GM19193 (cell line): ENCODE data around the gene HRH3.

Source experiments
- POLR2A ChIP-seq: IDR thresholded peaks from 4 replicates; pipeline ENCODE4 v1.6.1; 2011; ENCODE audit not compliant: insufficient read depth, insufficient read length; ENCODE audit errors: extremely low read depth

Gene HRH3

DNA sequence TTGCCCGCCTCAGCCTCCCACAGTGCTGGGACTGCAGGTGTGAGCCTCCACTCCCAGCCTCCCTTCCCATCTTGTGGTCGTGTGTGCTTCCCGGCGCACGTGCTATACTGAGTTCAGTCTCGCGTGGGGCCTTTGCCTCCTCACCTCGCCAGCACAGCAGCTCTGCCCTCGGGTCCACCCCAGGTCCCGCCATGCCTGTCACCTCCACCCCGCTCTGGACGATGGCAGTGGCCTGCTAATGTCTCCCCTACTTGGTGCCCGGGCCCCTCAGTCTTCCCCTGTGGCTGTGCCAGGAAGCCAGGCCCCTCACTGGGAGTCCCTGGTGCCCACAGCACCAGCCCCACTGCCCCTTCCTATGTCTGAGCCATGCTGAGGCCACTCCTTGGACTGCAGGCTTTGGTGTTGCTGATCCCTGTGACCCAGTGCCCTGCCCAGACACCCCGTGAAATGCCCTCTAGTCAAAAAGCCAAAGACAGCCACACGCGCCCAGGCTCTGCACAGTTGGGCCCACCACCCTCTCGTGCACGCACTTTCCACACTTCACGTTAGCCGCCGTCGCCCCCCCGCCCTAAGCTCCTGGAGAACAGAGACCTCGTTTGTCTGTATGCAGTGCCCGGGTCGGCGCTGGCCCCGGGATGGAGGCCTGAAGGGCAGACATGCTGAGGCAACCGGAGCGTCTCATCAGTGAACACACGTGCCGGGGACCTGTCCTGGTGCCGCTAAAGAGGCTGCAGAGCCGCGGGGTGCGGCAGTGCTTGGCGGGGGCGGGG is 14.3 kb downstream of the HRH3 start:
- no peak for TF ChIP-seq POLR2A

DNA sequence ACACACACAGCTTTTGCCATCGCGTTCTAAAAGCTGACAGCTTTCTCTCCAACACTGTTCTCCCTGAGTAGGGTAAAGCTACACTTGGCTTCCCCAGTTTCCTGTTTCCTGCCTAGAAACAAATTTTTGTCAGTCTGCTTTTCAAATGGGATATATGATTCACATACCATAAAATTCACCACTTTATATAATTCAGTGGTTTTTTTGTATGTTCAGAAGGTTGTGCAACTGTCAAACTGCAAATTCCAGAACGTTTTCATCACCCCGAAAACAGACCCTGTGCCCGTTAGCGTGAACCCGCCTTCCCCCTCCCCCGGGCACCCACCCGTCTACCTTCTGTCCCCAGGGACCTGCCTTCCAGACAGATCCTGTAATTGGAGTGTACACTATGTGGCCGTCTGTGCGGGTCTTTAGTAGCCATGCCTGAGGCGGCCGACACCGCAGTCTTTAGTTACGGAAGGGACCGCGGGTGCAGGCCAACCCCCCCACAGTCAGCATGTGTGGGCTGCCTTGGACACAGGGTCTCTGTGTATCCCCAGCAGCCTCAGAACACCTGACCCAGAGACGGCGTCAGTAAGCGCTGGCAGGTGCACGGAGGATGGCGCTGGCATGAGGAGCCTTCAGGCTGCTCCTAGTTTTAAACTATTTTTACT is 16.6 kb downstream of the HRH3 start:
- no peak for TF ChIP-seq POLR2A

DNA sequence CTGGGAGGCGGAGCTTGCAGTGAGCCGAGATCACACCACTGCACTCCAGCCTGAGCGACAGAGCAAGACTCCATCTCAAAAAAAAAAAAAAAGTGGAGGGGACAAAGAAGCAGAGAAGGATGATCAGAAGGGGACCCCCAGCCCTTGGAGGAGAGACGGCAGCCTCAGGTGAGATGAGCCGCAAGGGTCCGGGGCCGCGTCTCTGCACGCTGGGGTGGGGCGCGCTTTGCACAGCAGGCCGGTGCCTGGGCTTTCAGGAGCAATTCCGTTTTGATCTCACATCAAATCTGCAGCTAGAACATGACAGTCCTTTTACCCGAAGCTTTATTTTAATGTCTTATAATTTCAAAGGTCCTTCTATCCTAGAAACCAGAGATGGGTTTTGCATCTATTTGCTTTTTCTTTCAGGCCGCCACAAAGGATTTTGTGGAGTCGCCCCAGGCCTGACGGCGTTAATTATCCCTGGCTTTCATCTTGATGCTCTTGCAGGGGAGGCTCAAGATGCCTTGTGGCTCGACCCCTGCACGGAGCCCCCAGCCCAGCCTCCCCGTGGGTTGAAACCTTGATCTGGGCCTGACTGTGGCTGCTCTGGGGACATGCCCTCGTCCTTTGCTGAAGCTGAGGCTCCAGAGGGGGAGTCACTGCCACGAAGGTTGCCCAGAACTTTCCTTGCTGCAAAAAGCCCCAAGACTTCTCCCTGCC is 17.3 kb downstream of the HRH3 start:
- no peak for TF ChIP-seq POLR2A

DNA sequence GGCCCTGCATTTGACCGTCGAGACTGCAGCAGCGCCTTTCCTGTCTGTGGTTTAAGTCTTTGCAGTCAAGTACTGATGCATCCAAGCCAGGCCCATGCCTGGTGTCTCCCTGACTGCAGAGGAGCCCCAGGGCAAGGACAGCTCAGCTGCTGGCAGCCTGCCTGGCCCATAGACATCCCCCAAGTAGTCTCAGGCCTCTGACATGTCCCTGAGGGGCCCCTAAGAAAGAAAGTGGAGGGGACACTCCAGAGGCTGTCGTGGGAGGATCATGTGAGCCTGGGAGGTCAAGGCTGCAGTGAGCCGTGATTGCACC is 18.0 kb downstream of the HRH3 start:
- no peak for TF ChIP-seq POLR2A

DNA sequence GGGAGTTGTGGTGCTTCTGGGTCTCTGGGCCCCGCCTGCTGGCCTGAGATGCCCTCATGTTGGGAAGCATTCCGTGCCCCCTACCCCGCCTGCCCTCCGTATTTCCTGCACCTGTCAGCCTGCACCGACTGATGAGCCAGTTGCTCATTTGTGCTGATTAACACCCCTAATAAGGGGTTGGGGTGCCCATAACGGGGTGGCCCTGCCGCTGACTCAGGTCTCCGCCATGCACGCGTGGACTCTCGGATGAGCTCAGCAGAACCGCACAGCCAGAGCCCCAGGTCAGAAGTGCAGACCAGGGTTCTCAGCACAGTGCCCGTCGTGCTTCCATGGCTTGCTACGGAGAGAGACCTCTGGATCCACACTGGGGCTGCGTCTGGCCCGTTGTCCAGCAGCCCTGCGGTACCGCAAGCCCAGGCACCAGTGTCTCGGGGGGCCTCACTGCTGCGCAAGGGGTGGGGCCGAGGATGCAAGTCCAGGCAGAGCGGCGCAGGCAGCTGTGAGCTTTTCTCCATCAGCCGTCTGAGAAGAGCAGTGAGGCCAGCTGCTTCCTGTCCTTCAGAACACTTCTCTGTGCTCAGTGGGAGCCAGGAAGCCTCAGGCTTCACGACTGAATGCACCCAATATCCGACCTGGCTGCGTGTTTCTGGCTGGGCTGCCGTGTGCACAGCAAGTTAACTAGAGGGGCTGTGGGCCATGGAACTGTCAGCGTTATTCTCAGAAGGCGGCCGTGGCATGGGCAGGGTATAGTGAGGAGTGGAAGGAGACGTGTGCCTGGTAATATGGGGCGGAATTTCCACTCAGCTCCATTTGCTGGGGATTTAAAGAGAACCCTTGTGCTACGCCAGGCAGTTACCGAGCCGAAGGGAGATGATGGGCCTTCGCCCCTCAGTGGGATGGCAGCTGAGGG is 18.6 kb downstream of the HRH3 start:
- no peak for TF ChIP-seq POLR2A

DNA sequence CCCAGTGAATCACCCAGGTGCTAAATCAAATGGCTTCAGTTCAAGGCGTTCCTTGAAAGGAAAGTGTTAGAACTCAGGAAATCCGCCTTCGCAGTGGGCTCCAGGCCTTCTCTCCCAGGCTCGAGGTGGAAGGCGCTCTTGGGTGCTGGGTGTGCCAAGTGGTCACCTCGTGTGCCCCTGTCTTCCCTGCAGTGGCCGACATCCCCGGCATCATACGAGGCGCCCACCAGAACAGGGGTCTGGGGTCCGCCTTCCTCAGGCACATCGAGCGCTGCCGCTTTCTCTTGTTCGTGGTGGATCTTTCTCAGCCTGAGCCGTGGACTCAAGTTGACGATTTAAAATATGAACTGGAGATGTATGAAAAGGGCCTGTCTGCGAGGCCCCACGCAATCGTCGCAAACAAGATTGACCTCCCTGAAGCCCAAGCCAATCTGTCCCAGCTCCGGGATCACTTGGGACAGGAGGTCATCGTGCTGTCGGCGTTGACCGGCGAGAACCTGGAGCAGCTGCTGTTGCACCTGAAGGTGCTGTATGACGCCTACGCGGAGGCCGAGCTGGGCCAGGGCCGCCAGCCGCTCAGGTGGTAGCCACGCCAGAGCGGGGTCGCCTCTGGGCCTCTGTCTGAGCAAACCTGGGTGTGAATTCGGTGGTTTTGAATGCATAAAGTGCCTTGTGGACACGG is 19.4 kb downstream of the HRH3 start:
- no peak for TF ChIP-seq POLR2A

DNA sequence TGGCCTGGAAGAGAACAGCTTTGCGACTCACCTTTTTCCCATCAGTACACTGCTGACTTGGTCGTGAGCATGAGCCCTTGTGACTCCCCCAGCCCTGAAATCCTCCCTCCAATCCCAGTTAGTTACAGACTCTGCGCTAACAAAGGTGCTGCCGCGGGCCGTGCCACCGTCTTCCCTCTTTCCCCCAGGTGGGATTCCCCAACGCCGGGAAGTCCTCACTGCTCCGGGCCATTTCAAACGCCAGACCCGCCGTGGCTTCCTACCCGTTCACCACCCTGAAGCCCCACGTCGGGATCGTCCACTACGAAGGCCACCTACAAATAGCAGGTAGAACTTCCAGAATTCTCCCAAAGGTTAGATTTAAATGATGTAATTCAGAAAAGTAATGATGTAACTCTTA is 21.1 kb downstream of the HRH3 start:
- TF ChIP-seq POLR2A: no peak

DNA sequence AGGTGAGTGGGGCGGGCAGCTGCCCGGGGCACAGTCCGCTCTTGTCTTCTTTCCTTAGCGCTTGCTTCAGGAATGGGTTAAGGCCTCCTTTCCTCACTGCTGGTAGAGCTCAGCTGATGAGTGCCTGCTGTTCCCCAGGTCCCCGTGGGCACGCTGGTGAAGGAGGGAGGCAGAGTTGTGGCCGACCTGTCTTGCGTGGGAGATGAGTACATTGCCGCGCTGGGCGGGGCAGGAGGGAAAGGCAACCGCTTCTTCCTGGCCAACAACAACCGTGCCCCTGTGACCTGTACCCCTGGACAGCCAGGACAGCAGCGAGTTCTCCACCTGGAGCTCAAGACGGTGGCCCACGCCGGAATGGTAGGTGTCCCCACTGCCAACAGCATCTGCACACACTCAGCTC is 21.6 kb downstream of the HRH3 start:
- TF ChIP-seq POLR2A: no peak

DNA sequence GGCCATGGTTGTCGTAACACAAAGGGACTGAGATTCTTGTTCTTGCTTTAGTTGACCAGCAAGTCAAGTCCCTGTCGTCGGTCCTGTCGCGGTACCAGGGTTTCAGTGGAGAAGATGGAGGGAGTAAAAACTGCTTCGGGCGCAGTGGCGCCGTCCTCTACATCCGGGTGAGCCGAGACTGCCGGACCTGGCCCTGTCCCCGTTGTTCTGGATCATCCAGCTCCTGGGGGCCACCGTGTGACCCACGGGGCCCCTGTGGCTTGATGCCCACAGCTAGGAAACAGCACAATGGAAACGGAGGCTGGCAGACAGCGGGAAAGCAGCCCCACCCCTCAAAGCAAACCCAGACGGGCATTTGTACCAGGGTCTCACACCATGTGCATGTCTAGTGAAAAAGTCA is 22.3 kb downstream of the HRH3 start:
- TF ChIP-seq POLR2A: no peak

DNA sequence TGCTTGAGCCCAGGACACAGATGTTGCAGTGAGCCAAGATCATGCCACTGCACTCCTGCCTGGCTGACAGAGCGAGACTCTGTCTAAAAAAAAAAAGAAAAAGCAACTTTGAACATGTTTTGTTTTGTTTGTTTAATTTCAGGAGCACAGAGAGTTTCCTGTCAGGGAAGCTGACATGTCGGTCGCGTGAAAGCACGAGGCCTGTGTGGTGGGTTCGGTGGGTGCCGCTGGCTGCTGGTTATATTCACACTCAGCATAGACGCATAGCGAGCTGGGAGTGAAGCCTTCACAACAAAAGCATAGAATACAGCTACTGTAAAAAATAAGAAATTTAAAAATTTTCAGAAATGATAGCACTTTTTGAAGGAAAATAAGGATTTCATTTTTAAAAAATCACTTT is 22.8 kb downstream of the HRH3 start:
- no peak for TF ChIP-seq POLR2A

DNA sequence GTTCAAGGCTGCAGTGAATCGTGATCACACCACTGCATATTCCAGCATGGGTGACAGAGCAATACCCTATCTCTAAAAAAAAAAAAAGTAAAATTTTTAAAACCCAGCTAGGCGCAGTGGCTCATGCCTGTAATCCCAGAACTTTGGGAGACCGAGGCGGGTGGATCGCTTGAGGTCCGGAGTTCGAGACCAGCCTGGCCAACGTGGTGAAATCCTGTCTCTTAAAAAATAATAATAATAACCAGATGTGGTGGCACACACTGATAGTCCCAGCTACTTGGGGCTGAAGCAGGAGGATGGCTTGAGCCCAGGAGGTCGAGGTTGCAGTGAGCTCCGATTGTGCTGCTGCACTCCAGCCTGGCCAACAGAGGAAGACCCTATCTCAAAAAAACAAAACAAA is 23.8 kb downstream of the HRH3 start:
- no peak for TF ChIP-seq POLR2A

DNA sequence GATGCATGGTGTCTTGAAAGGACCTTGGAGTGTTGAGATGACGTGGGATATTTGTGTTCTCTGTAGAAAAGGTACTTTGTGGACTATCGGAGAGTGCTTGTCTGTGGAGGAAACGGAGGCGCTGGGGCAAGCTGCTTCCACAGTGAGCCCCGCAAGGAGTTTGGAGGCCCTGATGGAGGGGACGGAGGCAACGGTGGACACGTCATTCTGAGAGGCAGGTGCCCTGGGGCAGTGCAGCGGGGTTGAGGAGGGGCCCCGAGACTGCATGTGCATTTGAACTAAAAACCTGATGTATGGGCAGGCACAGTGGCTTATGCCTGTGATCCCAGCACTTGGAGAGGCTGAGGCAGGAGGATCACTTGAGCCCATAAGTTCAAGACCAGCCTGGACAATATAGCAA is 24.3 kb downstream of the HRH3 start:
- no peak for TF ChIP-seq POLR2A

DNA sequence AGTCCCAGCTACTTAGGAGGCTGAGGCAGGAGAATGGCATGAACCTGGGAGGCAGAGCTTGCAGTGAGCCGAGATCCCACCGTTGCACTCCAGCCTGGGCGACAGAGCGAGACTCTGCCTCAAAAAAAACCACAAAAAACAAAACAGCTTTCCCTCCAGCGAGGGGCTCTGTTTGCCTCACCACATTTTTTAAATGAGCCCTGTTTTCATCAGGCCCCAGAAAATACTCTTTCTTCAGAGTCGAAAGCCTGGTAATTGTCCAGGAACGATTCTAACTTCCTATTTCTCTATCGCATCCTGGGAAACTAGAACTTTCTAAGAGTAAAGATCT is 25.0 kb downstream of the HRH3 start:
- TF ChIP-seq POLR2A: no peak
